ENCODE measurements around the gene STAG2.

- TF ChIP-seq CTCF (IDR thresholded peaks at IDR 0.05) = no peak
- no peak for TF ChIP-seq POLR2AphosphoS5 (IDR thresholded peaks at IDR 0.05)
Measured at GRCh38 chrX:123967497-123967896, 6.0 kb downstream of the STAG2 start.

Data from breast epithelium (tissue), 3 donors.